GM21619 (cell line): ENCODE results near the gene POLR2J.
"Not testable (repeated sequence)": the region's sequence is repeated elsewhere in the genome, so short reads cannot be mapped to it uniquely, and the experiment has no call there.

ENCODE experiments used
- ATAC-seq: cut with Tn5 transposase; IDR thresholded peaks from one replicate; pipeline ENCODE4 v1.9.1; 2021; ENCODE audit not compliant: unreplicated experiment

The POLR2J gene

GRCh38 chr7:102496861-102497260 lies 18.1 kb upstream of the POLR2J start:
- ATAC-seq: not testable (repeated sequence)

- ATAC-seq: peak; percentile 52
Observed at GRCh38 chr7:102494473-102495149, 15.9 kb upstream of the POLR2J start.

- peak; percentile 19 for ATAC-seq
Observed at GRCh38 chr7:102494026-102494425, 15.3 kb upstream of the POLR2J start.

- ATAC-seq: peak; percentile 63
Observed at GRCh38 chr7:102493220-102493935, 14.7 kb upstream of the POLR2J start.

- not testable (repeated sequence) for ATAC-seq
Observed at GRCh38 chr7:102490529-102491075, 11.9 kb upstream of the POLR2J start.

GRCh38 chr7:102484317-102484716 lies 5.6 kb upstream of the POLR2J start:
- ATAC-seq: not testable (repeated sequence)

- not testable (repeated sequence) for ATAC-seq
Observed at GRCh38 chr7:102481962-102482361, 3.2 kb upstream of the POLR2J start.

GRCh38 chr7:102479982-102480637 lies 1.4 kb upstream of the POLR2J start:
- not testable (repeated sequence) for ATAC-seq

GRCh38 chr7:102479209-102479584 lies 475 bp upstream of the POLR2J start:
- peak; percentile 36 for ATAC-seq

- ATAC-seq: not testable (repeated sequence)
Observed at GRCh38 chr7:102474736-102475435, 3.8 kb downstream of the POLR2J start.

GRCh38 chr7:102474116-102474515 lies 4.6 kb downstream of the POLR2J start:
- not testable (repeated sequence) for ATAC-seq

- no peak for ATAC-seq
Observed at GRCh38 chr7:102473271-102473991, 5.3 kb downstream of the POLR2J start.

GRCh38 chr7:102472126-102473041 lies 6.3 kb downstream of the POLR2J start:
- ATAC-seq: no peak

- ATAC-seq: no peak
Observed at GRCh38 chr7:102471791-102472125, 7.0 kb downstream of the POLR2J start.

- ATAC-seq: no peak
Observed at GRCh38 chr7:102469972-102470825, 8.5 kb downstream of the POLR2J start.

- no peak for ATAC-seq
Observed at GRCh38 chr7:102469351-102469971, 9.3 kb downstream of the POLR2J start.

GRCh38 chr7:102468478-102469350 lies 10.0 kb downstream of the POLR2J start:
- ATAC-seq: no peak
